ENCODE data around the gene KMT5B. TPM values are rescaled to one million over a fixed set of nuclear protein-coding genes. Genes with fewer than 3 reads are reported as not detected.
"Not testable (repeated sequence)": the region's sequence is repeated elsewhere in the genome, so short reads cannot be mapped to it uniquely, and the experiment has no call there.

The KMT5B gene
- 10 to 100 TPM; 10.6 to 19.2 (median 16.8) TPM for polyA plus RNA-seq

DNA sequence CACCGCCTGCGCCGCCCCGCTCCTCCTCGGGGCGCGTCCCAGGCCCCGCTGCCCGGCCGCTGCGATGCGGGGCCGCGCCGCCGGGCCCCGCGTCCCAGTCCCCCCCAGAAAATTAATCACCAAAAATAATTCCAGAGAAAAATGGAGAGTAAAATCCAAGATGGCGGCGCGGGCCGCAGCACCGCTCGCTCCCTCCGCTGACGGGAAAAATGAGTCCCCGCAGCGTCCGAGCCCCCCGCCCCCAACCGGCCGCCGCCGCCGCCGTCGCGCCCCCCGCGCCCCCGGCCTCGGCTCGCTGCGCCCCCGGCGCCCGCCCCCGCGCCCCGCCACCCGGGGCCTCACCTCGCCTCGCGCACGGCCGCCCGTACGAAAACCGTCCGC lies at the start of gene KMT5B:
KMT5B (minus strand) TSS at position 162 of the 381 bp plus-strand sequence. CDS start 23,220 bp downstream, outside the sequence.
- WGBS, 3 donors = 0 to 1% (median 1%) methylated on average over 23 to 58 of the region's 60 CpGs
- H3K27ac ChIP-seq (ENCODE audit: low read depth, low read length) = peak within 1 kb of the TSS; percentile 99

DNA sequence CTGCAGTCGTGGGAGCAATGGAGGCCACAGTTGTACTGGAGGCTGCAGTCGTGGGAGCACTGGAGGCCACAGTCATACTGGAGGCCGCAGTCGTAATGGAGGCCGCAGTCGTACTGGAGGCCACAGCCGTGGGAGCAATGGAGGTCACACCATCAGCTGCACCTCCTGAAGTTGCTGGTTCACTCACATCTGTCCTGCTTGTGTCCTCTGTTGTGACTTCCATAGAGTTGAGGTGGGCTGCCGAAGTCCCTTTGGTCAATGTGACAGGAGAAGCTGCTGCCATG lies 49.4 kb upstream of the KMT5B start:
- no peak overlapping the region for H3K27ac ChIP-seq (ENCODE audit: low read depth, low read length)
- WGBS, 3 donors = 95 to 97% (median 96%) methylated on average over 8 of the region's 8 CpGs

DNA sequence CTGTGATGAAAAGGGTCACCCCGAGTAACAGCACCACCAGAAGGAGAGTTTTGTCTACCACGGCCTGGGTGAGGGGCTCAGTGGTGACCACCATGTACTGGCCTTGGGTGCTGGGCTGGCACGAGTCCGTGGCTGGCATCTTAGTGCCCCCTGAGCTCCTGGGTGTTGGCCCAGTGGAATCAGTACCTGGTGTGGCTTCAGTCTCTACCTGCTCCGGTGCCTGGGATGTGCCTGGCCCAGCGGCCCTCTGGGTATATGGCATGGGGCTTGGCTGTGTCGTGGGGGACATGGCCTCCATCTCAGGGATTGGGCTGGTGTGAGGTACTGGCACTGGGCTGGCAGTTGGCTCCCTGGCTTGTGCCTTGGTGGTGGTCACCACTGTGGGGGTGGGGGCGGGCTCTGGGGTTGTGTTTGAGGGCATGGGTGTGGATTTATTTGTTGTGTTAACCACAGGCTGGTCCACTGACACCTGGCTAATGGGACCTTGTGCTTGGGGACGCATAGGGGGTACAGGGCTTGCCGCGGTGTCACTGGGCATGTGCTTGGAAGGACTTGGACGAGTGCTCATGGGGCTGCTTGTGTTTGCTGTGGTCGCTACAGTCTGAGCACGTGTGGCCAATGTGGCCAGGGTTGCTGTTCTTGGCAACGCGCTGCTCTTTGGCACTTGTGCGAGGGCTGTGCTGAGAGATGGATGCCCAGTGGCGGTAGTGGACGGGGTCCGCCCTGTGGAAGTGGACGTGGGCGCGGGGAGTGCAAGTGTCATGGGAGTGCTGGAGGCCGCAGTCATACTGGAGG lies 48.9 kb upstream of the KMT5B start:
- no peak overlapping the region for H3K27ac ChIP-seq (ENCODE audit: low read depth, low read length)
- WGBS, 3 donors = 92 to 95% (median 92%) methylated on average over 24 of the region's 24 CpGs

DNA sequence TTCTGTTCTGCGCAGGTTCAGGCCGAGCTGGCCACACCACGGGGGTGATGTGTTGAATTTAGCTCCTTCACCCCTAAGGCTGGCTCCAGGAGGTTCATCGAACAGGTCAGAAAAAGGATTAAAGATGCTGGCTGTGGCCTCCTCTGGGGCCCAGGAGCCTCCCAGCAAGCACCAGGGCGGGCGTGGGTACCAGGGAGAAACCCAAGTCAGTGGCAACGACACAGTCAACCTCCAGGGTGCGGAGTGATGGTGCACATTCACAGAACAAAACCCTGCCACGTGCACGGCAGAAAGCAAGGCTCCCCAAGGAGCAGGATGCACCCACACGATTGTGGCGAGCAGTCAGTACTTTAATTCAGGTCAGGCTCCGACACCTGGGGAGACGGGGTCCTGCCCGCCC lies 47.9 kb upstream of the KMT5B start:
- 84 to 87% (median 86%) methylated on average over 15 of the region's 15 CpGs for WGBS, 3 donors
- no peak overlapping the region for H3K27ac ChIP-seq (ENCODE audit: low read depth, low read length)

DNA sequence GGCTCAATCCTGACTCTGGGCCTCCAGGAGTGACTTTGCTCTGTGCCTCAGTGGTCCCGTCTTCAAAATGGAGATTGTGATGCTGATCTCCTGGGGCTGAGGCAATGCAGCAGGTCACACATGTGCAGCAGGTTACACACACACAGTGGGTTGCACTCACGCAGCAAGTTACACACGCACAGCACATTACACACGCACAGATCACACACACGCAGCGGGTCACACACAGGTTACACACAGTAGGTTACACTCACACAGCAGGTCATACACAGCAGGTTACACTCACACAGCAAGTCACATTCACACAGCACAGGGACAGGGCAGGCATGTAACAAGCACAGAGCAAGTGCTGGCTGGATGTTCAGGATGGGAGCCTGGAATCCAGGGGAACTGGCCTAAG lies 47.4 kb upstream of the KMT5B start:
- WGBS, 3 donors = 95 to 96% (median 96%) methylated on average over 6 of the region's 6 CpGs
- no peak overlapping the region for H3K27ac ChIP-seq (ENCODE audit: low read depth, low read length)

DNA sequence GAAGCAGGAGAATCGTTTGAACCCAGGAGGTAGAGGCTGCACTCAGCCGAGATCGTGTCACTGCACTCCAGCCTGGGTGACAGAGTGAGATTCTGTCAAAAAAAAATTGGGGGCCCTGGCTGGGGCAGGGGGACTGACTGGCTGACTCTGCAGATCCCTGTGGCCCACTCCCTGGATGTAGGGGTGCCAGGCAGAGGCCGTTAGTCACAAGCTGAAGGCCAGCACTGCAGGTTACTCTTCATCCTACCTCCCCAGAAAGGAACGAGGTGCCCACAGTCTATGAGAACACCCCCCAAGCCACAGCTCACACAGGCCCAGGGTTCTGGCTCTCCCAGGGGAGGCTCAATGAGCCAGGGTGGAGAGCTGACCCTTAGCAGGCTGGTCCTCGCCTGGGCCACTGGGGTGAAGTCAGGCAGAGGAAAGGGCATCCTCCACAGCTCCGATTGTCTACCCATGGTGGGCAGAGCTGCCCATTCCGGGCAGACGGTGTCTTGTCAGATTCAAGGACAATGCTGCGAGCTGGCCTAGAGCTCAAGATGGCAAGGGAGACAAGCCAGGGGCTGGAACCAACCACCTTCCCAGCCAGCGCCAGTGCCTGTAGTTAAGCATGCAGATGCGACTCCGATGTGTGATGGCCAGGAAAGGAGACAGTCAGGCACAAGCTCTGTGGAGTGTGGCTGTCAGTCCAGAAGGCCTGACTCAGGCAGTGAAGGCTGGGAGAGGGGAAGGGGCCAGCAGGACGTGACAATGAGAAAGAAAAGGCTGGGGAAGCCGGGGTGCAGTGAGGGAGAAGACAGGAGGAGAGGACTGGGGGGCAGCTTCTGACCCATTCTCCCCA lies 46.2 kb upstream of the KMT5B start:
- no peak overlapping the region for H3K27ac ChIP-seq (ENCODE audit: low read depth, low read length)
- WGBS, 3 donors = 77 to 93% (median 91%) methylated on average over 15 of the region's 15 CpGs

DNA sequence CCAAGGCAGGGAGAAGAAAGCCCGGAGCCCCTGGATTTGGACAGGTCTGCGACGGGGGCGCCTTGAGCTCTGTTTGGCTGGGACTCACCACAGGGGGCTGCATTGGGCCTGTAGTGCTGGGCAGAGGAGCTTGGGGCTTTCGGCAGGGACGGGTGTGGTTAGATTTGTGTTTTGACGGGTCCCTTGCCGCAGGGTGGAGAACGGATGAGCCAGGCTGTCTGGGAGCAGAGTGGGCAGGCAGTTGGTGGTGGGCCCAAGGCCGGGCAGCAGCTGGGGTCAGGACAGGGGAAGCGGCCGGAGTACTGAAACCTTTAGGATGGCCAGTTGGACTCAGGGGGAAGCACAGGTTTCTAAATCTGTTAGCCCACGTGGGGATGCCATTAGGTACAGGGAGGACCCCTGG lies 45.3 kb upstream of the KMT5B start:
- WGBS, 3 donors = 88 to 91% (median 90%) methylated on average over 13 of the region's 13 CpGs
- no peak overlapping the region for H3K27ac ChIP-seq (ENCODE audit: low read depth, low read length)

DNA sequence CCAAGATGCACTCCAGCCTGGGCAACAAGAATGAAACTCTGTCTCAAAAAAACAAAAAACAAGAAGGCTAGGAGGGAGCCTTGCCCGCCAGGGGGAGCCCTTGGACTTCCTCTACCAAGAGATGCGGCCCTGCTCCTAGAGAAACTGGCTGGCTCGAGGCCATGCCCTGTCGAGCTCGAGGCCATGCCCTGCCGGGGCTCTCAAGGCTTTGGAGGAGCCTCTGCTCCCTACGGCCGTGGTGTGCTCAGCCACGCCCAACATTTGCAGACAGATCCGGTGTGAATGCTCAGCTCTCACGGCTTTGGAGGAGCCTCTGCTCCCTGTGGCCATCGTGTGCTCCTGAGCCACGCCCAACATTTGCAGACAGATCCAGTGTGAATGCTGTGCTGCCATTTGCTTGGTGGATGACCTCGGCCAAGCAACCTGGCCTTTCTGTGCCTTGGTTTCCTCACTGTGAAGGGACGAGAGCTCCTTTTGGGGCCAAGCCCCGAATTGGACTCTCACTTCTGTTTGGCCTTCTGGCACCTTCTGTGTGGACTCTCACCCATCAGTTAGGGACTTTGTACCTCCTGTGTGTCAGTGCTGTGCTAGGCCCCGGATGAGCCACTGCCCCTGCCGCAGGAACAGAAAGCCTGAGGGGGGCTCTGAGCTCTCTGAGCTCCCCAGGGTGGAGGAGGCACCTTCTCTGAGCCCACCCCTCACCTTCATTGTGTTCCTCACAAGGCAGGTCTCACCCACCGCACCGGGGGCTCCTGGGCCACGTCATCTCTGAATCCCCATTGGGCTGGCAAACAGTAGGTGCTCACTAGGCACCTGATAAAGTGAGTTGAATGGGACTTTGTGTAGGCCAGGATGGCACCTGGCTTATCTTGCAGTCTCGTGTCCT lies 44.6 kb upstream of the KMT5B start:
- H3K27ac ChIP-seq (ENCODE audit: low read depth, low read length) = no peak overlapping the region
- WGBS, 3 donors = 33 to 44% (median 38%) methylated on average over 22 of the region's 22 CpGs

DNA sequence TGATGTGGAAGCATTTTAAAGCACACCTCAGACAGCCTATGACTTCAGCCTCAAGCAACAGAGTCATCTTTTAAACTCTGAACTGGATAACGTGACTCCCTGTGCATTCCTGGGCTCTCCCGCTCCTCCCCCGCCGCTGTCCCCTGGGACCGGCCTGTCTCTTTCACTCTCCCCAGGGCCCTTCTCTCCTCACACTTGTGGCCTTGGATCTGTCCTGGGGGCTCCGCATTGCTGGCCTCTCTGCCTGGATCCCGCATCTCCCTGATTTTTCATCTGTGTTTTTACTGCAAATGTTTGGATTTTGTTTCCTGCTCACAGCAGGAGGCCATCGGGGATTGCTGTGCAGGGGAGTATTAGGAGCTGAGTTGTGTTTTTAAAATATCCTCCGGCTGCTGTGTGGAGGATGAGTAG lies 43.2 kb upstream of the KMT5B start:
- H3K27ac ChIP-seq (ENCODE audit: low read depth, low read length) = no peak overlapping the region
- whole genome bisulfite sequencing, 3 donors = 40 to 74% (median 59%) methylated on average over 9 of the region's 9 CpGs

DNA sequence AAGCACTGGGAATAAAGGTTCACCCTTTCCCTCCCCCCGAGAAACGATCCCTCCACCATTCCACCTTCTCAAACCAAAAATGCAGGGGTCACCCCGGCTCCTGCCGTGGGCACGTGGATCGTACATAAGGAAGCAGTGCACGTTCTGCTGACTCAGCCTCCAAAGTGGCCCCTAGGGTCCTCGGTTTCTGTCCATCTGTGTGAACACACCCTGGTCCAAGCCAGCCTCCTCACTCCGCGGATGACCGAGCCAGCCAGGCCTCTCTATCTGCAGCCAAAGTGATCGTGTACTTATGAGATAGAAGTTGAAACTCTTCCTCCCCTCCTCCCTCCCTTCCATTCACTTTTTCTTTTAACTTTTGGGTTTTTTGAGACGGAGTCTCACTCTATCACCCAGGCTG lies 42.4 kb upstream of the KMT5B start:
- WGBS, 3 donors = 51 to 81% (median 55%) methylated on average over 13 of the region's 13 CpGs

DNA sequence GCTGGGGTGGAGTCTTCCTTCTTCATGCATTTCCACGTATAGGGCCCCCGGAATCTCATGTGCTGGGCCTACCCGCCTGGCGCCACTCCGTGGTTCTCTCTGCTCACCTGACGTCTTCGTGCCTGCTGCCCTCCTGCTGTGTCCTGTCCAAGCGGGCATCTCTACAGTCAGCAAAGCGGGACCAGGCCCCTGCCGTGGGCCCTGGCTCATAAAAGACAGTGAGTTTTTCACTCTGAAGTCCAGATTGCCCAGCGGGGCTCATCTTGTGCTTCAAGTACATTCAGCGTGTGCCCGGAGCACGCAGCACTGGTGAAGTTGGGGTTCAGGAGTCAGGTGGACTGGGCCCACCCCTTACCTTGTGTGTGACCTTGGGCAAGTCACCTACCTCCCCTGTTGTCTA lies 41.3 kb upstream of the KMT5B start:
- WGBS, 3 donors = 92 to 95% (median 93%) methylated on average over 10 to 14 of the region's 14 CpGs
- H3K27ac ChIP-seq (ENCODE audit: low read depth, low read length) = no peak overlapping the region

More for the DNA sequence above, 42.4 kb upstream of the KMT5B start:
- no peak overlapping the region for H3K27ac ChIP-seq (ENCODE audit: low read depth, low read length)

DNA sequence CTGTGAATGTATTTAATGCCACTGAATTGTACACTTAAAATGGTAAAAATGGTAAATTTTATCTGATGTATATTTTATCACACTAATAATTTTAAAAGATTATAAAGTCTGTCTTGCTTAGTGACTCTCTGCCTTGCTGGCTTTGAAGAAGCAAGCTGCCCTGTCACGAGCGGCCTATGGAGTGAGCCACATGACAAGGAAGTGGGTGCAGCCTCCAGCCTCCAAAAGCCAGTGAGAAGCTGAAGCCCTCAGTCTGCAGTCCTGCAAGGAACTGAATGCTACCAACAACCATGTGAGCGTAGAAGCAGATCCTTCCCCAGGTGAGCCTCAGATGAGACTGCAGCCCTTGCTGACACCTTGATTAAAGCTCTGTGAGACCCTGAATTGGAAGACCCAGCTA lies 38.7 kb upstream of the KMT5B start:
- WGBS, 3 donors = 84 to 95% (median 85%) methylated on average over 3 of the region's 3 CpGs
- no peak overlapping the region for H3K27ac ChIP-seq (ENCODE audit: low read depth, low read length)

DNA sequence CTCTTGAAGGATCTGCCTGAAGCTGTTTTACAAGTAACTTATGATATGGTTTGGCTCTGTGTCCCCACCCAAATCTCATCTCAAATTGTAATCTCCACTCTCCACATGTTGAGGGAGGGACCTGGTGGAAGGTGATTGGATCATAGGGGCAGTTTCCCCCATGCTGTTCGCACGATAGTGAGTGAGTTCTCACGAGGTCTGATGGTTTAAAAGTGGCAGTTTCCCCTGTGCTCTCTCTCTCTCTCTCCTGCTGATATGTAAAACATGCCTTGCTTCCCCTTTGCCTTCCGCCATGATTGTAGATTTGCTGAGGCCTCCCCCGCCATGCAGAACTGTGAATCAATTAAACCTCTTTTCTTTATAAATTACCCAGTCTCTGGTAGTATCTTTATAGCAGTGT lies 31.8 kb upstream of the KMT5B start:
- H3K27ac ChIP-seq (ENCODE audit: low read depth, low read length) = not testable (repeated sequence)
- WGBS, 3 donors = 87 to 99% (median 88%) methylated on average over 5 of the region's 5 CpGs

DNA sequence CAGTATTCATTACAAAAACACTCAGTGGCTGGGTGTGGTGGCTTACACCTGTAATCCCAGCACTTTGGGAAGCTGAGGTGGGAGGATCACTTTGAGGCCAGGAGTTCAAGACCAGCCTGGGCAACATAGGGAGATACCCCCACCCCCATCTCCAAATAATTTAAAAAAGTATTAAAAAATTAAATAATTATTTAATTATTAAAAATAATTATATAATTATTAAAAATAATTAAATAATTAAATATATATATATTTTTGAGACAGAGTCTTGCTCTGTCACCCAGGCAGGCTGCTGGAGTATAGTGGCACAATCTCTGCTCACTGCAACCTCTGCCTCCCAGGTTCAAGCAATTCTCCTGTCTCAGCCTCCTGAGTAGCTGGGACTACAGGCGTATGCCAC lies 30.8 kb upstream of the KMT5B start:
- H3K27ac ChIP-seq (ENCODE audit: low read depth, low read length) = not testable (repeated sequence)
- WGBS, 3 donors = 89 to 94% (median 94%) methylated on average over 1 of the region's 1 CpG

DNA sequence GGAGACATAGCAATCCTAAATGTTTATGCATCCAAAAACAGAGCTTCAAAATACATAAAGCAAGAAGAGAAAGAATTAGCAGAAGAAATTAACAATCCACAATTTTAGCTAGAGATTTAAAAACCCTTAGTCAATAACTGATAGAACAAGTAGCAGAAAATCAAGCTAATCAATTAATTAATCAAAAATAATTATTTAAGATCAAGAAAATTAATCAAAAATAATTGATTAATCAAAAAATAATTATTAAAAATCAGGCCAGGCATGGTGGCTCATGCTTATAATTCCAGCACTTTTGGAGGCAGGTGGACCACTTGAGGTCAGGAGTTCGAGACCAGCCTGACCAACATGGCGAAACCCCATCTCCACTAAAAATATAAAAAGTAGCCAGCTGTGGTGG lies 29.5 kb upstream of the KMT5B start:
- 95 to 100% (median 100%) methylated on average over 2 of the region's 2 CpGs for WGBS, 3 donors
- H3K27ac ChIP-seq (ENCODE audit: low read depth, low read length) = no peak overlapping the region

DNA sequence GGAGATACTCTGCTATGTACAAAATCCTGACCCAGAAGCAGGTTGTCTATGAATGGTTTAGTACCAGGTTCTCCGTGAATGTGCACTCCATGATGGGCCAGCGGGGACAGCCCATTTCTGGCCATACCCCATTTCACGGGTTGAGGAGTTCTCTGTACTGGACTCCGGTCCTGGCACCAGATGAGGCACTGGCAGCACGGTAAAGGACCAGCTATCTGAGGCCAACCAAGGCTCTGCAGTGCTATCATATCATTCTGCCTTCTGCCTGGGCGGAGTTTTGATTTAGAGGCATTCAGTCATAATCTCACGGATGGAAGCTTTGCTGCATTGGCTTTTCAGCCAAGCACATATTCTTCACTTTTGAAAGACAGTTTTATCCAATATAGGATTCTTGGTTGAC lies 18.5 kb upstream of the KMT5B start:
- H3K27ac ChIP-seq (ENCODE audit: low read depth, low read length) = no peak overlapping the region
- 88 to 94% (median 90%) methylated on average over 7 of the region's 7 CpGs for WGBS, 3 donors

DNA sequence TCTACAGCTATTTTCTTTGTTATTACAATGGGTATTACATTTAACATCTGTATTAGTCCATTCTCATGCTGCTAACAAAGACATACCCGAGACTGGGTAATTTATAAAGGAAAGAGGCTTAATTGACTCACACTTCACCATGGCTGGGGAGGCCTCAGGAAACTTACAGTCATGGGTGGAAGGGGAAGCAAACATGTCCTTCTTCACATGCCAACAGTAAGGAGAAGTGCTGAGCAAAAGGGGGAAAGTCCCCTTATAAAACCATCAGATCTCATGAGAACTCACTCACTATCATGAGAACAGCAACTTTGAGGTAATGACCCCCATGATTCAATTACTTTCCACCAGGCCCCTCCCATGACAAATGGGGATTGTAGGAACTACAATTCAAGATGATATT lies 16.5 kb upstream of the KMT5B start:
- WGBS, 3 donors = 68 to 87% (median 81%) methylated on average over 1 of the region's 1 CpG

DNA sequence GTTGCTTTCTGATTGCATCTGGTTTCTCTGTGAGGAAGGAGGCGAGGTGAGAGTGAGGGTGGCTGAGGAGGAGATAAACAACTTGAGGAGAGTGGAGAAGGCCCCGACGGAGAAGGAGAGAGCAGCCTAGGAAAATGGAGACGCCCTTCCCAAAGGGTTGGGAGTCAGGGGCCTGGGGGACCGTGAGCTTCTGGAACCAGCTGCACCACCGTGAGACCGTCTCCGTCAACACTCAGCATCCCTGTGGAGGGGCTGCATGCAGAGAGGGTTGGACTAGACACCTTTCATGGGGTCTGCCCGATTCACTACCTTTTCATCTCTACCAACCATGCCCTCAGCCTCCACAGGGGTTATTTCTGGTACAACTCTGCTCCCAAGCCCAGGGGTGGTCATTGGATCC lies 13.3 kb upstream of the KMT5B start:
- H3K27ac ChIP-seq (ENCODE audit: low read depth, low read length) = no peak overlapping the region
- WGBS, 3 donors = 86 to 90% (median 89%) methylated on average over 9 of the region's 9 CpGs

More for the DNA sequence above, 16.5 kb upstream of the KMT5B start:
- no peak overlapping the region for H3K27ac ChIP-seq (ENCODE audit: low read depth, low read length)

DNA sequence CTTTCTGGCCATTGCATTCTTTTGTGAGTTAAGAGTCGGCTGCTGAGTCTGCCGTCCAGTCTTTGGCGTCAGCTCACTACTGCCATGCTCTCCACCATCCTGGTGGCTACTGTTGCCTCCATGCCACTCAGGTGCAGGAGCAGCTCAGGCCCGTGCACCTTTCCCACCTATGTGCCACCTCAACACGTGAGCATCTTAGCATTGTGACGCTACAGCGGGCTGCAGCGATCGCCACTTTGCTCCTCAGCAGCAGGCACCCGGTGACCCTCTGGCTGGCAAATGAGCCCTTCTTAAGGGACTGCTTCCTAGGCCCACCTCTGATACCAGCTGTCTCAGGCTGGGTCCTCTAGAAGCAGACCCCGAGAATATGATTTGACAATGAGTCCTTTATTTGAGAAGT lies 11.5 kb upstream of the KMT5B start:
- H3K27ac ChIP-seq (ENCODE audit: low read depth, low read length) = no peak overlapping the region
- 87 to 94% (median 94%) methylated on average over 11 of the region's 11 CpGs for WGBS, 3 donors
